ENCODE measurements around the gene PALLD.

- TF ChIP-seq EZH2 (IDR thresholded peaks at IDR 0.05; ENCODE audit: low read length, unreplicated experiment) (no peak), CTCF (conservative IDR thresholded peaks at IDR 0.05; ENCODE audit: low read depth, low read length) (no peak), EZH2phosphoT487 (IDR thresholded peaks at IDR 0.05; ENCODE audit: borderline replicate concordance, low read length) (no peak)
Observed at GRCh38 chr4:168713253-168713652, 216.4 kb downstream of the PALLD start.
